GM23248 (cell line): ENCODE measurements around the gene PHF21A. TPM values are rescaled to one million over a fixed set of nuclear protein-coding genes. Genes with fewer than 3 reads are reported as not detected.
A peak's percentile ranks its signal among the peaks of the same experiment; 100 is the strongest.

Source experiments
- DNase-seq: peaks from one replicate; pipeline ENCODE4 v3.0.0-alpha.2; 2015
- H2AFZ ChIP-seq: fragments of 200-600 bp; sonication (generic); 2 replicates; pipeline ENCODE4 v1.6.1; 2016; ENCODE audit warnings: antibody characterized with exemption
- H3F3A ChIP-seq: fragments of 200-600 bp; sonication (generic); 2 replicates; pipeline ENCODE4 v1.6.1; 2016; ENCODE audit warnings: mild to moderate bottlenecking, antibody characterized with exemption, mixed run types; ENCODE audit not compliant: insufficient read depth
- H3K27ac ChIP-seq: fragments of 200-600 bp; sonication (generic); 2 replicates; pipeline ENCODE4 v1.5.1; 2016; ENCODE audit warnings: mild to moderate bottlenecking
- H3K27me3 ChIP-seq: fragments of 200-600 bp; sonication (generic); replicated peaks from 2 replicates; pipeline ENCODE4 v1.6.1; 2016; ENCODE audit warnings: mild to moderate bottlenecking; ENCODE audit not compliant: insufficient read depth
- H3K36me3 ChIP-seq: fragments of 200-600 bp; sonication (generic); 2 replicates; pipeline ENCODE4 v1.6.1; 2016; ENCODE audit warnings: low read depth, mild to moderate bottlenecking
- H3K4me1 ChIP-seq: fragments of 200-600 bp; sonication (generic); 2 replicates; pipeline ENCODE4 v1.6.1; 2016; ENCODE audit warnings: mild to moderate bottlenecking; ENCODE audit not compliant: insufficient read depth
- H3K4me2 ChIP-seq: fragments of 200-600 bp; sonication (generic); one replicate; pipeline ENCODE4 v1.6.1; 2016; ENCODE audit warnings: mild to moderate bottlenecking; ENCODE audit not compliant: unreplicated experiment
- H3K4me3 ChIP-seq: fragments of 200-600 bp; sonication (generic); 2 replicates; pipeline ENCODE4 v1.5.1; 2016; ENCODE audit warnings: mild to moderate bottlenecking
- H3K79me2 ChIP-seq: fragments of 200-600 bp; sonication (generic); 2 replicates; pipeline ENCODE4 v1.6.1; 2016; ENCODE audit warnings: mild to moderate bottlenecking; ENCODE audit not compliant: insufficient read depth
- H3K9ac ChIP-seq: fragments of 200-600 bp; sonication (generic); 2 replicates; pipeline ENCODE4 v1.6.1; 2016; ENCODE audit warnings: mild to moderate bottlenecking
- H3K9me2 ChIP-seq: fragments of 200-600 bp; sonication (generic); 2 replicates; pipeline ENCODE4 v1.6.1; 2016; ENCODE audit warnings: mixed run types, mild to moderate bottlenecking, moderate library complexity; ENCODE audit not compliant: insufficient read depth
- H3K9me3 ChIP-seq: fragments of 200-600 bp; sonication (generic); one replicate; pipeline ENCODE4 v1.6.1; 2017; ENCODE audit warnings: low read depth
- H4K20me1 ChIP-seq: fragments of 200-600 bp; sonication (generic); 2 replicates; pipeline ENCODE4 v1.6.0; 2016; ENCODE audit not compliant: insufficient read depth
- EZH2 ChIP-seq: fragments of 200-600 bp; sonication (generic); IDR thresholded peaks from 2 replicates; pipeline ENCODE4 v1.6.1; 2018; ENCODE audit warnings: antibody characterized with exemption, mild to moderate bottlenecking; ENCODE audit not compliant: insufficient read depth, poor library complexity, severe bottlenecking
- EZH2phosphoT487 ChIP-seq: fragments of 200-600 bp; sonication (generic); IDR thresholded peaks from 2 replicates; pipeline ENCODE4 v1.6.1; 2018; ENCODE audit warnings: antibody characterized with exemption, moderate library complexity, mild to moderate bottlenecking, low read depth; ENCODE audit not compliant: insufficient read depth
- WGBS, 2 experiments: methylation state at CpG; one replicate each; pipeline ENCODE4 v1.1.6; 2015 to 2017; ENCODE audit warnings: low lambda C conversion rate in 2 of 2, low coverage in 1 of 2; ENCODE audit errors: missing lambda C conversion rate in 2 of 2; 5-methylcytosine and 5-hydroxymethylcytosine counted together
- in situ Hi-C: fragments of 300-500 bp; cut with MboI; formaldehyde crosslinking; loops from 2 replicates; pipeline ENCODE4 v1.15.0; 2020
- polyA plus RNA-seq: library from polyadenylated mRNA; unstranded; fragments of >200 nt; fragmentation: Nextera tagmentation; extraction: Ambion mirVana; gene quantifications from 2 replicates; pipeline ENCODE4 v1.2.1, GENCODE V29; 2016
- total RNA-seq: library from RNA; depleted of rRNA; stranded (reverse); fragments of >200 nt; shearing (Covaris generic); gene quantifications from 2 replicates; pipeline ENCODE4 v1.2.3, GENCODE V29; 2014

PHF21A gene
- total and polyA plus RNA-seq, 2 experiments from 2014 or later, result 11.2 to 17.0 TPM

GRCh38 chr11:46047520-46047919 is 73.7 kb downstream of the PHF21A start:
- no peak overlapping the region for H3K9ac ChIP-seq

GRCh38 chr11:46045811-46046210 is 75.4 kb downstream of the PHF21A start:
- WGBS, 2 experiments, result 88 to 95% methylated on average over 1 of the region's 1 CpG
- Histone ChIP-seq H3K9me3 (no peaks in the 10 kb centered on the region), H3K79me2 (peaks cover 59% of the 10 kb centered on the region), H3K9me2 (no peaks in the 10 kb centered on the region), H3K27ac (no peak overlapping the region), H3K4me1 (peaks cover 17% of the 10 kb centered on the region), H3F3A (peaks cover 21% of the 10 kb centered on the region), H3K4me3 (no peak overlapping the region), H4K20me1 (0 out of 2 replicates have a peak, but pooled peaks cover under 1% of the 10 kb centered on the region), H3K27me3 (no peaks in the 10 kb centered on the region), H2AFZ (no peak overlapping the region), H3K4me2 (no peak overlapping the region), H3K36me3 (0 out of 2 replicates have a peak, but pooled peaks cover 3% of the 10 kb centered on the region), H3K9ac (no peak overlapping the region)
- no peak for TF ChIP-seq EZH2
- no peak for TF ChIP-seq EZH2phosphoT487
- in situ Hi-C loops, result no loop called here
- no peak for DNase-seq

More at GRCh38 chr11:46047520-46047919, 73.7 kb downstream of the PHF21A start:
- H3K9me2 ChIP-seq, result no peaks in the 10 kb centered on the region
- peaks cover 22% of the 10 kb centered on the region for H3K4me1 ChIP-seq
- H3K9me3 ChIP-seq, result no peaks in the 10 kb centered on the region
- peaks cover 24% of the 10 kb centered on the region for H3F3A ChIP-seq
- H3K4me3 ChIP-seq, result no peak overlapping the region
- H2AFZ ChIP-seq, result no peak overlapping the region
- no peaks in the 10 kb centered on the region for H3K27me3 ChIP-seq
- H4K20me1 ChIP-seq, result no peaks in the 10 kb centered on the region
- H3K36me3 ChIP-seq, result no peaks in the 10 kb centered on the region
- H3K79me2 ChIP-seq, result peaks cover 53% of the 10 kb centered on the region
- in situ Hi-C loops, result no loop called here
- H3K4me2 ChIP-seq, result no peak overlapping the region
- H3K27ac ChIP-seq, result no peak overlapping the region
- TF ChIP-seq EZH2, result no peak
- no peak for TF ChIP-seq EZH2phosphoT487
- DNase-seq, result peak; percentile 10

- TF ChIP-seq EZH2phosphoT487, result no peak
- TF ChIP-seq EZH2, result no peak
- Histone ChIP-seq H3K27me3 (no peaks in the 10 kb centered on the region), H3K9ac (no peak overlapping the region), H2AFZ (no peak overlapping the region), H3K36me3 (0 out of 2 replicates have a peak, but pooled peaks cover 3% of the 10 kb centered on the region), H3K4me1 (peaks cover 13% of the 10 kb centered on the region), H3F3A (peaks cover 21% of the 10 kb centered on the region), H3K4me3 (no peak overlapping the region), H3K79me2 (peaks cover 64% of the 10 kb centered on the region), H3K4me2 (no peak overlapping the region), H3K27ac (no peak overlapping the region), H3K9me3 (no peaks in the 10 kb centered on the region), H3K9me2 (no peaks in the 10 kb centered on the region), H4K20me1 (peaks cover 11% of the 10 kb centered on the region; the same call in 1 of the 2 replicates)
- no peak for DNase-seq
- WGBS, 2 experiments, result 74 to 86% methylated on average over 2 of the region's 2 CpGs
- in situ Hi-C loops, result no loop called here
These were observed 76.7 kb downstream of the PHF21A start for GRCh38 chr11:46044601-46045000.

GRCh38 chr11:46039990-46040389 is 81.3 kb downstream of the PHF21A start:
- peaks cover 21% of the 10 kb centered on the region for H3K4me1 ChIP-seq
- no peak overlapping the region for H3K4me3 ChIP-seq
- DNase-seq, result peak; percentile 69
- H3K9ac ChIP-seq, result no peak overlapping the region
- peaks cover 11% of the 10 kb centered on the region; the same call in 1 of the 2 replicates for H4K20me1 ChIP-seq
- no peaks in the 10 kb centered on the region for H3K27me3 ChIP-seq
- H3K27ac ChIP-seq, result 0 out of 2 replicates have a peak overlapping the region, but pooled peaks have one; percentile 3
- H2AFZ ChIP-seq, result no peak overlapping the region
- H3K4me2 ChIP-seq, result peak overlapping the region; percentile 5
- 0 out of 2 replicates have a peak, but pooled peaks cover 3% of the 10 kb centered on the region for H3K36me3 ChIP-seq
- TF ChIP-seq EZH2, result no peak
- no peak for TF ChIP-seq EZH2phosphoT487
- in situ Hi-C loops, result no loop called here
- no peaks in the 10 kb centered on the region for H3K9me3 ChIP-seq
- H3F3A ChIP-seq, result 0 out of 2 replicates have a peak, but pooled peaks cover 17% of the 10 kb centered on the region
- H3K9me2 ChIP-seq, result no peaks in the 10 kb centered on the region
- H3K79me2 ChIP-seq, result peaks cover 78% of the 10 kb centered on the region

GRCh38 chr11:46038529-46038928 is 82.7 kb downstream of the PHF21A start:
- H2AFZ ChIP-seq, result no peak overlapping the region
- H3K9ac ChIP-seq, result no peak overlapping the region
- H3K4me2 ChIP-seq, result no peak overlapping the region
- peaks cover 21% of the 10 kb centered on the region for H3K4me1 ChIP-seq
- H3K9me3 ChIP-seq, result no peaks in the 10 kb centered on the region
- H3K79me2 ChIP-seq, result peaks cover 70% of the 10 kb centered on the region
- 97 to 99% methylated on average over 3 of the region's 3 CpGs for WGBS, 2 experiments
- H4K20me1 ChIP-seq, result peaks cover 11% of the 10 kb centered on the region; the same call in 1 of the 2 replicates
- no peak overlapping the region for H3K4me3 ChIP-seq
- H3K9me2 ChIP-seq, result no peaks in the 10 kb centered on the region
- no peak for DNase-seq
- in situ Hi-C loops, result no loop called here
- H3K36me3 ChIP-seq, result 0 out of 2 replicates have a peak, but pooled peaks cover 3% of the 10 kb centered on the region
- H3K27me3 ChIP-seq, result no peaks in the 10 kb centered on the region
- H3F3A ChIP-seq, result 0 out of 2 replicates have a peak, but pooled peaks cover 17% of the 10 kb centered on the region
- H3K27ac ChIP-seq, result no peak overlapping the region
- TF ChIP-seq EZH2phosphoT487 (no peak), EZH2 (no peak)
